ENCODE measurements around the gene DSCAML1. TPM values are rescaled to one million over a fixed set of nuclear protein-coding genes. Genes with fewer than 3 reads are reported as not detected.

Gene DSCAML1
- total and polyA plus RNA-seq, 2 of the 8 experiments (the other 6 are each of a cell fraction or from before 2014, with no cell fraction given) = 0.19 to 0.24 TPM

GRCh38 chr11:117441146-117441975 is 355.7 kb downstream of the DSCAML1 start (continued):
- TF ChIP-seq, protein P1, sequence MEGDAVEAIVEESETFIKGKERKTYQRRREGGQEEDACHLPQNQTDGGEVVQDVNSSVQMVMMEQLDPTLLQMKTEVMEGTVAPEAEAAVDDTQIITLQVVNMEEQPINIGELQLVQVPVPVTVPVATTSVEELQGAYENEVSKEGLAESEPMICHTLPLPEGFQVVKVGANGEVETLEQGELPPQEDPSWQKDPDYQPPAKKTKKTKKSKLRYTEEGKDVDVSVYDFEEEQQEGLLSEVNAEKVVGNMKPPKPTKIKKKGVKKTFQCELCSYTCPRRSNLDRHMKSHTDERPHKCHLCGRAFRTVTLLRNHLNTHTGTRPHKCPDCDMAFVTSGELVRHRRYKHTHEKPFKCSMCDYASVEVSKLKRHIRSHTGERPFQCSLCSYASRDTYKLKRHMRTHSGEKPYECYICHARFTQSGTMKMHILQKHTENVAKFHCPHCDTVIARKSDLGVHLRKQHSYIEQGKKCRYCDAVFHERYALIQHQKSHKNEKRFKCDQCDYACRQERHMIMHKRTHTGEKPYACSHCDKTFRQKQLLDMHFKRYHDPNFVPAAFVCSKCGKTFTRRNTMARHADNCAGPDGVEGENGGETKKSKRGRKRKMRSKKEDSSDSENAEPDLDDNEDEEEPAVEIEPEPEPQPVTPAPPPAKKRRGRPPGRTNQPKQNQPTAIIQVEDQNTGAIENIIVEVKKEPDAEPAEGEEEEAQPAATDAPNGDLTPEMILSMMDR (IDR thresholded peaks at IDR 0.05; ENCODE audit: control extremely low read depth in 1 of 3, insufficient read depth in 1 of 3, low read depth in 1 of 3, low read length in 3 of 3) = no peak
- TF ChIP-seq EP300 (IDR thresholded peaks at IDR 0.05; ENCODE audit: borderline replicate concordance in 1 of 2, low read depth in 2 of 2, low read length in 2 of 2) (no peak), CBX5 (IDR thresholded peaks at IDR 0.05; ENCODE audit: low read depth, low read length) (no peak), CBX8 (IDR thresholded peaks at IDR 0.05; ENCODE audit: borderline replicate concordance, low read depth, low read length) (no peak), SP2 (IDR thresholded peaks at IDR 0.05; ENCODE audit: low read length) (no peak), RFX5 (IDR thresholded peaks at IDR 0.05; ENCODE audit: borderline replicate concordance, low read depth, low read length) (no peak), TAF7 (optimal IDR thresholded peaks at IDR 0.05; ENCODE audit: borderline replicate concordance, low read depth, low read length) (no peak), EZH2 (IDR thresholded peaks at IDR 0.05; ENCODE audit: low read depth, low read length, severe bottlenecking) (no peak), RXRA (IDR thresholded peaks at IDR 0.05; ENCODE audit: insufficient read depth, low read depth, low read length) (no peak)

Data from H1 (cell line).